Measurements from ENCODE around the gene EIF2AK2. TPM values are rescaled to one million over a fixed set of nuclear protein-coding genes. Genes with fewer than 3 reads are reported as not detected.

The EIF2AK2 gene
- total RNA-seq, 6 donors from 2014 or later: 20.8 to 42.3 (median 29.5) TPM

- H3K36me3 ChIP-seq: no peaks in the 10 kb centered on the region
- no peak for ATAC-seq (ENCODE audit: low FRiP score in 2 of 2)
- H3K9me3 ChIP-seq: no peaks in the 10 kb centered on the region
- no peak for DNase-seq
- H3K27ac ChIP-seq: no peak overlapping the region
- H3K27me3 ChIP-seq: no peaks in the 10 kb centered on the region
- H3K4me1 ChIP-seq: peaks cover 0 to 2% (median 0%) of the 10 kb centered on the region in 4 donors
- TF ChIP-seq POLR2AphosphoS5 (IDR thresholded peaks at IDR 0.05) (no peak), EP300 (IDR thresholded peaks at IDR 0.05) (no peak), POLR2A (IDR thresholded peaks at IDR 0.05) (no peak), CTCF (IDR thresholded peaks at IDR 0.05) (no peak)
- H3K4me3 ChIP-seq: no peak overlapping the region
Measured at GRCh38 chr2:37171624-37171950, 14.8 kb upstream of the EIF2AK2 start.

GRCh38 chr2:37168217-37168981 is 11.6 kb upstream of the EIF2AK2 start:
- peak in 1 of 2 donors; percentile 27 for DNase-seq
- H3K27ac ChIP-seq: no peak overlapping the region
- H3K9me3 ChIP-seq: peaks cover 0 to 5% (median 2%) of the 10 kb centered on the region in 4 donors

GRCh38 chr2:37167636-37168180 is 10.9 kb upstream of the EIF2AK2 start:
- H3K27ac ChIP-seq: no peak overlapping the region
- no peak overlapping the region for H3K4me3 ChIP-seq
- H3K36me3 ChIP-seq: no peaks in the 10 kb centered on the region
- TF ChIP-seq CTCF (IDR thresholded peaks at IDR 0.05) (no peak), POLR2A (IDR thresholded peaks at IDR 0.05) (no peak), POLR2AphosphoS5 (IDR thresholded peaks at IDR 0.05) (no peak), EP300 (IDR thresholded peaks at IDR 0.05) (no peak)
- H3K27me3 ChIP-seq: no peaks in the 10 kb centered on the region
- H3K9me3 ChIP-seq: peaks cover 0 to 5% (median 2%) of the 10 kb centered on the region in 4 donors
- H3K4me1 ChIP-seq: peaks cover 0 to 2% (median 0%) of the 10 kb centered on the region in 4 donors
- ATAC-seq (ENCODE audit: low FRiP score in 2 of 2) (no peak), DNase-seq (no peak)
- WGBS, 2 donors: 82 to 89% methylated on average over 3 of the region's 3 CpGs

More at GRCh38 chr2:37168217-37168981, 11.6 kb upstream of the EIF2AK2 start:
- Histone ChIP-seq H3K36me3 (no peaks in the 10 kb centered on the region), H3K4me1 (peaks cover 0 to 2% (median 0%) of the 10 kb centered on the region in 4 donors), H3K27me3 (no peaks in the 10 kb centered on the region), H3K4me3 (no peak overlapping the region)
- TF ChIP-seq POLR2AphosphoS5 (IDR thresholded peaks at IDR 0.05): no peak
- TF ChIP-seq CTCF (IDR thresholded peaks at IDR 0.05): peak in 5 of 6 experiments; percentile 46 to 60 (median 58)
- TF ChIP-seq EP300 (IDR thresholded peaks at IDR 0.05): no peak
- 50 to 62% methylated on average over 17 of the region's 17 CpGs for WGBS, 2 donors
- ATAC-seq (ENCODE audit: low FRiP score in 2 of 2): peak in 1 of 2 donors; percentile 78

GRCh38 chr2:37164757-37165156 is 8.0 kb upstream of the EIF2AK2 start:
- H3K27ac ChIP-seq: no peak overlapping the region
- WGBS, 2 donors: 93 to 95% methylated on average over 1 of the region's 1 CpG
- H3K4me3 ChIP-seq: no peak overlapping the region
- H3K9me3 ChIP-seq: peaks cover 0 to 5% (median 2%) of the 10 kb centered on the region in 4 donors
- DNase-seq: no peak
- peaks cover 0 to 2% (median 0%) of the 10 kb centered on the region in 4 donors for H3K4me1 ChIP-seq
- ATAC-seq (ENCODE audit: low FRiP score in 2 of 2): no peak
- TF ChIP-seq EP300 (IDR thresholded peaks at IDR 0.05) (no peak), POLR2AphosphoS5 (IDR thresholded peaks at IDR 0.05) (no peak), POLR2A (IDR thresholded peaks at IDR 0.05) (no peak), CTCF (IDR thresholded peaks at IDR 0.05) (no peak)
- no peaks in the 10 kb centered on the region for H3K36me3 ChIP-seq
- no peaks in the 10 kb centered on the region for H3K27me3 ChIP-seq
